ENCODE results near the gene ZNF837.

ZNF837 gene

DNA sequence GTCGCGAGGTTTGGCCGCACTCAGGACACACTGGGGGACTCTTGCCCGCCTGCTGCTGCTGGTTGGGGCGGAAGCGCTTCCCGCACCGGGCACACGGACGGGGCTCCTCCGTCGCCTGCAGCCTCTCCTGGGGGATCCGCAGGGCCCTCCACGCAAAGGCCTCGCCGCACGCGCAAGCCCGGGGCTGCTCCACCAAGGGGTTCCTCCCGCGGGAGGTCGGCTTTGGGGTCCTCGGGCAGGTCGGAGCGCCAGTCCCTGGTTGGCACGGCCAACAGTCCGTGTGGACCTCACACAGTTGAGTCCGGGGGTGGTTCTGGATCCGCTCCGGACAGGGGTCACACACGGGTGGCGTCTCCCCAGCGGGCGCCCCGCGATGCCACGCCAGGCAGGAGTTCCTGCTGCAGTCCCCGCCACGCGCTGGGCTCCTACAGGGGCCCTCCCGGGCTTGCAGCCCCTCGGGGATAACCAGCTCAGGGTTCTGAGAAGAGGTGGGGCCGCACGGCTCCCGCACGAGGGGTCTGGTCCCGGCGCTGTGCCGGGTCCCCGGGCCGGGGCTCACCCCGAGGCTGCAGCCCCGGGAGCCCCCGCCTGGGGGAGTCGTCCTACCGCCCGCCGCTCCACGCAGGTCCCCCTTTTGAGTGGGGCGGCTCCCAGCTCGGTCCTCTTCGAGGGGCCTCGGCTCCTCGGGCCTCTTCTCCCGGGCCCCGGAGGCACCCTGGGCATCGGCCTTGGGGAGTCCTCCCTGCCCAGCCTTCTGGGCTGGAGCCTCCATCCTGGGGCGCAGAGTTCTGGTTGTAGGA is 12.1 kb downstream of the ZNF837 start:
- peak; percentile 9 for DNase-seq

GRCh38 chr19:58367698-58368454 is 13.0 kb downstream of the ZNF837 start:
- peak; percentile 10 for DNase-seq

DNA sequence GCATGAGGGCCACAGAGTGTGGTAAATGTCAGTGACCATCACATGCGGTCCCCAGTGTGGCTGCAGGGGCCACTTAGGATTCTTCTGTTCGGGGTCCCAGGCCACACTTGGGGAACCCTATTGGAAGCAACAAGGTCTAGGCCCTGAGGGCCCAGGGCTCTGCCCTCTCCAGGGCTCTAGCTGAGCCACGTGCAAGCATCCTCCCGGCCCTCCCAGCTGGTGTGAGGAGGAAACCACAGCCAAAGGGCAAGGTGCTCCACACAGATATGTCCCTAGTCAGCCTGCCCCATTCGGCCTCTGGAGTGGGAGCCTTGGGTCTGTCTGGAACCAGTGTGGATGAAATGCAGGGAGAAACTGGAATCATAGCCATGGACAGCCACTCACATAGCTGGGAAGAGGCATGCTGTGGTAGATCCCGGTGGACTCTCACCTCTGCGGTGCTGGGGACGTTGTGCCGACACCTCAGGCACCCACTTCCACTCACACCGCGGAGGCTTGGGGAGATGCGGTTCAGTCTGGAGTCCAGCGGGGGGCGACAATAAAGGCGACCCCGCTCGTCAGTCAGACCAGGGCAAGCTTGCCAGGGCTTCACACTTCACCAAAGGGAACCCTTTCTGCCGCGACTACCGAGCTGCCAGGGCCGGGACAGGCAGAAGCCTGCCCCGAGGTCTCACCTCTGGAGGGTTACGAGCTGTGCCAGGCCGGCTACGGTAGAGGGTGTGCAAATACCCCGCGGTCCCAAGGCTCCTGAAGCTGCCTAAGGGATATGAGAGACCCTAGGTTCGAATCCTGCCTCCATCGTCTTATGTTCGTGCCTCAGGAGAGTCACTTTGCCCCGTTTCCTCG is 14.0 kb downstream of the ZNF837 start:
- peak; percentile 15 for DNase-seq

DNA sequence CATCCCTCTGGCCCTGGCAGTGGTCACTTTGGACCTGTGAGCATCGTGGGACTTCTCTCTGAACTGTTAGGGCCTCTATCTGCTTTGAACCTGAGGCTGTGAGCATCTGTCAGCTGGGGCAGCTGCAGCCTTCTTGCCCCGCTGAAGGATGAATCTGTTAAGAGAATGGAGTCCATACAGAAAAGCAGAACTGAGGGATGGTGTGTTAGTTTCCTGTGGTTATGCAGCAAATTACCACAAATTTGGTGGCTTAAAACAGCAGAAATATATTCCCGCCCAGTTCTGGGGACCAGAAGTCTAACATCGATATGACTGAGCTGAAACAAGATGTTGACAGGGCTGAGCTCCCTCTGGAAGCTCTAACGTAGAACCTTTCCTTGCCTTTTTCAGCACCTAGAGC is 16.7 kb downstream of the ZNF837 start:
- DNase-seq = peak; percentile 12

DNA sequence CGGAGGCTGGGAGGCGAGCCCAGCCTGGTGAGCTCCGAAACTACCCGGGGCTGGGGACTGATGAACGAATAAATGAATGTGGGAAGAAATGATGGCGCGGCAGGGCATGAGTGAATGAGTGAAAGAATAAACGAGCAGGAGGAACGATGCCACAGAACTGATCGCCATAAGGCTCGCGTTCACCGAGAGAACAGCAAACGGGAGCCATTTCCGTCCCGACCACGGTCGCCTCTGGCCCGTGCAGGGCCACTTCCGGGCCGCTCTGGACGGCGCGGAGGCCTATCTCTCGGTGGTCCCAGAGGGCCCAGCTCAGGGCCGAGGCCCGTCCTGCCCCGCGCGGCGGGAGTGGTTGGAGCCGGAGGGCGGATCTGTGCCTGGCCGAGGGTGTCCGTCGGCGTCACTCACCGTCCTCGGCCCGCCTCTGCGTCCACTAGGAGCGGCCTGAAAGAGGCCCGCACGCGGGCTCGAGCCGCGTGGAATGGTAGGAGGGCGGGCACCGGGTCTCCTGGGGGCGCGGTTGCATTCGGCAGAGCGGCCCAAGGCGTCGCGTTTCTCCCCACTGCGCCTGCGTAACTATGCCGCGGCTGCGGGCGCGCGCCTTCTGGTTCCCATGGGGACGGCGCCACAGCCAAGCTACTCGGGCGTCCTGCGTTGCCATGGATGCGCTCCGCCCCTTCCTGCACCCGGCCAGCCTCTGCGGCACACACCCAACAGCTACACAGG is 18.4 kb downstream of the ZNF837 start, which contains the start of gene ZNF497:
Gene ZNF497, minus strand, starts transcription at position 480 of the 723 bp plus-strand sequence. CDS start 5,116 bp downstream, outside the sequence.
- DNase-seq = peak; percentile 98

DNA sequence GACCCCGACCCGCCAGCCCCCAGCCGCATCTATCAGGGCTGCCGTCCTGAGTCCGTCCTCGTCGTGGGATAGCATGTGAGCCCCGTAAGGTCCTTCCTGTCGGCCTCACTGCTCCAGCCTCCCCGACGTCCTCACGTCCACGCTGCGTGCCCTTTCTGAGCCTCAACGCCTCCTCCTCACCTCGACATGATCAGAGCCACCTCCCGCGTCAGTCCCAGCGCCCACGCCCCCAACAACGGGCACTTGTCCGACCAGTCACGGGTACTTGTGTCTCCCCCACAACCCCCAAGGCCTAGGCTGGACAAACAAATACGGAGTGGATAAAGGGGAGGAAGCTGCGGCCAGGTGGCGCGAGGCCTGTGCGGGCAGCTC is 18.9 kb downstream of the ZNF837 start:
- no peak for DNase-seq

- peak; percentile 15 for DNase-seq
These were observed 23.2 kb downstream of the ZNF837 start for GRCh38 chr19:58357481-58358145.

DNA sequence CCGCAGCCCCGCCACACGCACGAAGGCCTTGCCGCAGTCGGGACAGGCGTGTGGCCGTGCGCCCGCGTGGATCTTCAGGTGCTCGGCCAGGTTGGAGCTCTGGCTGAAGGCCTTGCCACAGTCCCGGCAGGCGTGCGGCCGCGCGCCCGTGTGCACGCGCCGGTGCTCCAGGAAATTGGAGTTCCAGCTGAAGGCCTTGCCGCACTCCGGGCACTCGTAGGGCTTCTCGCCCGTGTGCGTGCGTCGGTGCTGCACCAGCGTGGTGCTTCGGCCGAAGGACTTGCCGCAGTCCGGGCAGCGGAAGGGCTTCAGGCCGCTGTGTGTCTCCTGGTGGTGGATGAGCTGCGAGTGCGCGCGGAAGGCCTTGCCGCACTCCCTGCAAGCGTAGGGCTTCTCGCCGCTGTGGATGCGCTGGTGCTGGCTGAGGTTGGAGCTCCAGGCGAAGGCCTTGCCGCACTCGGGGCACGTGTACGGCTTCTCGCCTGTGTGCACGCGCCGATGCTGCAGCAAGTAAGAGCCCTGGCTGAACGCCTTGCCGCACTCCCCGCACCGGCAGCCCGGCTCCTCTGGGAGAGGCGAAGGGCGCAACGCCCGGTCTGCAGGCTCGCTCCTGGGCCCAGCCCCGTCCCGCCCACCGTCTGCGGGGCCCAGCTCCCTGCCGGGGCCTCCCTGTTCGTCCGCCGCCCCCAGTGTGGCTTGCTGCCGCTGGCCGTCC is 23.9 kb downstream of the ZNF837 start:
- DNase-seq = peak; percentile 31

GRCh38 chr19:58355908-58356765 is 24.7 kb downstream of the ZNF837 start:
- DNase-seq = peak; percentile 28

DNA sequence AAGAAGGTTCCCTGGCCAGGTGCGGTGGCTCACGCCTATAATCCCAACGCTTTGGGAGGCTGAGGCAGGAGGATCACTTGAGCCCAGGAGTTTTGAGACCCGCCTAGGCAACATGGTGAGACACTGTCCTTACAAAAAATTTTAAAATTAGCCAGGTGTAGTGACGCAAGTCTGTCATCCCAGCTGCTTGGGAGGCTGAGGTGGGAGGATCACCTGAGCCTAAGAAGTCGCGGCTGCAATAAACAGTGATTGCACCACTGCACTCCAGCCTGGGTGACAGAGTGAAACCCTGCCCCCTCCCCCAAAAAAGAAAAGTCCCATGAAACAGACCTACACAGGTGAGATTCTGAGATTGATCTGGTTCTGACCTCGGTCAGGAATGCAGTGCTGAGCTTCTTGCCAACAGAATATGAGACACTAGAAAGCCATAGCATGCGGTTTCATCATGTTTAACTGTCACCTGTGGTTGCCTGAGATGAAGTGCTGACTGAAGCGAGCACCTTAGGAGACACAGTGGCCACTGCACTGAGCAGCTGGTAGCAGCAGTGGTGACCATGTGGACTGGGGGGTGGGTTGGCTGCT is 25.5 kb downstream of the ZNF837 start:
- no peak for DNase-seq

DNA sequence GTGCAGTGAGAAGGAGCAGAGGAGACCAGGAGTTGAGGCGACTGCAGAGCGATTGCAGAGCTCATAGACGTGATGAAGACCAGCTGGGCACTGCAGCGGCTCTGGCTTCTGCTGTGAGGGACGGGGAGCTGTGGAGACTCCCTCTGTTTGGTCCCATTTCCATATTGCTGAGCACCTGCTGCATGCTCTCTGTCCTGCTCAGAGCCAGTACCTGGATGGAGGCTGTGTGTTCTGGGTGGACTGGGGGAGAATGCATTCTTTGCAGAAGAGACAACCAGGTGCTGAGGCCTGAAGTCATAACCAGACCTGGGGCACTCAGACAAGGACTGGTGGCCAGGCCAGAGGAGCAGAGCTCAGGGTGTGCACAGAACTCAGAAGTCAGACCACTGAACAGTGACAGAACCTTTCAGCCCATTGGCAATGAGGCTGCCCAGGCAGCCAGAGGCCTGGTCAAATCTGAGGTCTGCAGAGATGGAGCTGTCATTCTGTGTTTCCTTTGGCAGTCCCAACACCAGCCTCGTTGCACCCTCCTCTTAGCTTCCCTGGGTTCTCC is 26.3 kb downstream of the ZNF837 start:
- no peak for DNase-seq

DNA sequence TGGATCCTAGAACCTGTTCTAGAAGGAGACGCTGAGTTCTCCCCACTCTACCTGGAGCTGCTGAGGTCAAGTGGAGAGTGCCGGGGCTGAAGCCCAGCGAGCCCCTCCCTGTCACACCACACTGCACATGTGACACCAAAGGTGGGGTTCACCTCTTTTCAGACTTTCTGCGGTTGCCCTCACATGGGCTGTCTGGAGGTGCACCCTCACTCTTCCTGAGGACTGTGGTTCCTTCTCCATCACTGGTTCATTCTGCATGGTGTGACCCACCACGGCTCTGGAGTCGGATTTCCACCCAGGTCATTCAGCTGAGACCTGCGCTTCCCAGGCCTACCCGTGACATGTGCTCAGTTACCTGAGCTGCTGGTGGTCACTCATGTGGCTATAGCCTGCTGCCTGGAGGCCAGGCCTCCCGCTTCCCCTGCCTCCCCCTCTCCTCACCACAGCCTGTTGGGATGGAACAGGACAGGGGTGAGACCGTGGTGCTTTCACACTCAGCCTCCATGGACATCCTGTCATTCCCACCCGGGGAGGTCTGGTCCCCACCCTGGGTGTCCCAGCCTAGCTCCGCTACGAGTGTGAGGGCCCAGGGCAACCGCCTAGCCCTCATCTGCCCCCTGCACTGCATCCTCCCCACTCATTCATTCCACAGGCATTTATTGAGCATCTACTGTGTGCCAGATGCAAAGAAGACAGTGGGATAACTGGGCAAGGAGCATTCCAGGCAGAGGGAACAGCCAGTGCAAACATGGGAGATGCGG is 26.9 kb downstream of the ZNF837 start:
- peak; percentile 18 for DNase-seq

DNA sequence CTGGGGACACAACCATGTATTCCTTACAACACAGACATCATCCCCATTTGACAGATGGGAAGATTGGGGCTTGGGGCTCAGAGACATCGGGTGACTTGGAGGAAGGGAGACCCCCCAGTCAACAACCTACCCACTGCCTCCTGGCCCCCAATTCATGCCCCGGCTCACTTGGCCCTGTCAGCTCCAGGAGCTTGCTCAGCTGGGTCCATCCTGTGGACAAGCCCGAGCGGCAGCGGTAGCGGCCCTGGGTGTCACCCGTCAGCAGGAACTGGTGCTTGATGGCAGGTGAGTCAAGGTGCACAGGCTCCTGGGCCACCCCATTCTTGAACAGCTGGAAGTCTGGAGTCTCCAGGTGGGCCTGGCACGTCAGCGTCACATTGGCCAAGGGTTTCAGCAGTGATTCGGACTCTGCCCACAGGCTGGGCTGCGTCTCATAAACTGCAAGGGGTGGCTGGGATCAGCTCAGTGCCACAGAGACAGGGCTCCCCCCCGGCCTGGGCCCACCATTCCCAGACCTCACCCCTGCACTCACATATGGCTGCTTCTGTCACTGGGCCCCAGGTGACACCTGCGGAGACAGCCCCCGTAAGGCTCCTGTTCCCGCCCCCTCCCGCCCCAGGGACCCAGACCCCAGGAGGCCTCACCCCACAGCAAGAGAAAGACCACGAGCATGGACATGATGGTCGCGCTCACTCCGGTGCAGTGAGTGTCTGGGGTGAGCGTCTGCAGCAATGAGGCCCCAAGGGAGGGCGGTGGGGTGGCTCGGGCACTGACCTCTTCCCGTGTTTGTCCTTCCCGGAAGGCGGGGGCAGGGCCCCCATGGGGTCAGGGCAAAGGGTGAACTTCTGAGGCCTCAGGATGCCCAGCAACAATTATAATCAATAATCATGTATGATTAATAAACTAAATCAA is 27.8 kb downstream of the ZNF837 start, which contains the start of gene A1BG:
Gene A1BG, minus strand, starts transcription at position 733 of the 912 bp plus-strand sequence. Its CDS starts 55 bp downstream, at position 678.
- peak; percentile 14 for DNase-seq

DNA sequence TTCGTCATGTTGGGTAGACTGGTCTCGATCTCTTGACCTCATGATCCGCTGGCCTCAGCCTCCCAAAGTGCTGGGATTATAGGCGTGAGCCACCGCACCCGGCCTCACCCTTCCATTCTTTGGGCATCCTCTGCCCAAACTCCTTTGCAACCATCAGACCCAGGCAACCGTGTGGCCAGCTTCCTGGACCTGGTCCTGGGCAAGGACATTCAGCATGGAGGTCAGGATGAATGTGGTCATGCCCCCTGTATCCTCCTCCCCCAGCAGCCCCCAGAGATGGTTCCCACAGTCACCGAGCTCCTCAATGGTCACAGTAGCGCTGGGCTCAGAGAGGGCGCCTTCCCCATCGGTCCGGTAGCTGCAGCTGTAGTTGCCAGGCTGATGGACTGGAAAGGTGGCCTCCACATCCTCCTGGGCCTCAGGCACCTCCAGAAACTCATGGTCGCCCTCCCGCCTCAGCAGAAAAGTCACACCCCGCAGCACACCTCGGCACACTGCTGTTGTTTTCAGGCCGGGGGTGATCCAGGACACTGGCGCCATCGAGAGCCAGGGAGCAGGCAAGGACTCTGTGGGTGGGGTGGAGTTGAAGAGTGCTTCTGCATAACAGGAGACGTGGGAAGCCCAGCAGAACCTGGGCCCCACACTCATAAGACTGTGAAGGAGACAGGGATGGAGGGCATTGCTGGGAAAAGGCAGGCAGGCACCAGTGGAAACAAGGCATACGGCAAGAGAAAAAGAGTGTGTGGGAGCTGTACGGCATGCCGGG is 28.7 kb downstream of the ZNF837 start:
- DNase-seq = no peak

DNA sequence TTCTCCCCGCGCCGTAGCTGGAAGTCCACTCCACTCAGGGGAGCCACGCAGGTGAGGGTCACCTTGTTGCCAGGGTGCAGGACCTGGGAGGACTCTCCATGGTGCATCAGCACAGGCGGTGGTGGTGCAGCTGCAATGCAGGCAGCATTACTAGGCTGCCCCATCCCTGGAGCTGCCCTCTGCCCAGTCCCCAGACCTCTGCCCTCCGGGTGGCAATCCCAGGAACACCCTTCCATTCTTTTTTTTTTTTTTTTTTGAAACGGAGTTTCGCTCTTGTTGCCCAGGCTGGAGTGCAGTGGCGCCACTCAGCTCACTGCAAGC is 29.3 kb downstream of the ZNF837 start:
- DNase-seq = no peak

DNA sequence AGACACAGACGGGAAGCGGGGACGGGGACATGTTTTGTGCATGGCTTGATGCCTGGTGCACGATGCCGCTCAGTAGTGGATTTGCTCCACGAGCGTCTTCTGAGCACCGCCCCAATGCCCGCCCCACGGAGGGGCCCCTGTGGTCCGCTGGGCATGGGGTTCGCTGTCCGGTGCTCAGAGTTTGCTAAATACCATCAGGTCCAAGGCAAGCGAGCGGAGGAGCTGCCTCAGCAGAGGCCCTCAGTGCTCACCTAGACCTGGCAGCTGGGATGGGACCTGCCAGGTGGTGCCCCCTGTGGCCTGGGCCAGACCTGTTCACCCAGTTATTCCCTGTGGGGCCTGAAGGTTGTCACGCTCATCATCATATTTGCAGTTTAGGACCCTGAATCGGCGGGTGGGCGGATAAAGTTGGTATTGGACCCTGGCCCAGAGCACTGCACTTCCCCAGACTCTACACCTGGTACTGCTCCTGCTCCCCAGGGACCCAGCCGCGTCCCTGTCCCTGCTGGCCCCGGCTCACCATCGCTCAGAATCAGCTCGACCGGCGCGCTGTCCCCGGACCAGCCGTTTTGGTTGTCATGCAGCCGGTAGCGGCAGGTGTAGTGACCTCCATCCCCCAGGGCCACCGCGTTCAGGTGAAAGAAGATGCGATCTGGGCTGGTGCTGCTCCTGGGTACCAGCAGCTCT is 29.8 kb downstream of the ZNF837 start:
- DNase-seq = peak; percentile 17

Data from femur (tissue), 1 donor.